HG03378 (cell line): Measurements from ENCODE around the gene KIRREL3.

Source experiments
- ATAC-seq: cut with Tn5 transposase; IDR thresholded peaks from one replicate; pipeline ENCODE4 v1.9.1; 2021; ENCODE audit warnings: mild to moderate bottlenecking, moderate library complexity; ENCODE audit not compliant: unreplicated experiment

KIRREL3 gene

GRCh38 chr11:126838779-126839178 lies 161.8 kb downstream of the KIRREL3 start:
- no peak for ATAC-seq

- ATAC-seq, result no peak
Observed at GRCh38 chr11:126837581-126837980, 163.0 kb downstream of the KIRREL3 start.

GRCh38 chr11:126834573-126834972 lies 166.0 kb downstream of the KIRREL3 start:
- no peak for ATAC-seq

- no peak for ATAC-seq
Observed at GRCh38 chr11:126834149-126834548, 166.4 kb downstream of the KIRREL3 start.

- no peak for ATAC-seq
Observed at GRCh38 chr11:126833065-126833464, 167.5 kb downstream of the KIRREL3 start.

GRCh38 chr11:126832387-126832786 lies 168.2 kb downstream of the KIRREL3 start:
- no peak for ATAC-seq

GRCh38 chr11:126830216-126830806 lies 170.3 kb downstream of the KIRREL3 start:
- no peak for ATAC-seq

GRCh38 chr11:126829716-126830115 lies 170.9 kb downstream of the KIRREL3 start:
- no peak for ATAC-seq

GRCh38 chr11:126824035-126824607 lies 176.4 kb downstream of the KIRREL3 start:
- ATAC-seq, result no peak

GRCh38 chr11:126823274-126823673 lies 177.3 kb downstream of the KIRREL3 start:
- no peak for ATAC-seq

- no peak for ATAC-seq
Observed at GRCh38 chr11:126821827-126822226, 178.7 kb downstream of the KIRREL3 start.

- ATAC-seq, result no peak
Observed at GRCh38 chr11:126819194-126819593, 181.4 kb downstream of the KIRREL3 start.

- ATAC-seq, result no peak
Observed at GRCh38 chr11:126817523-126818450, 182.8 kb downstream of the KIRREL3 start.

GRCh38 chr11:126817096-126817495 lies 183.5 kb downstream of the KIRREL3 start:
- no peak for ATAC-seq

- no peak for ATAC-seq
Observed at GRCh38 chr11:126816645-126817044, 183.9 kb downstream of the KIRREL3 start.

GRCh38 chr11:126815111-126815510 lies 185.5 kb downstream of the KIRREL3 start:
- ATAC-seq, result no peak

- no peak for ATAC-seq
Observed at GRCh38 chr11:126810776-126811175, 189.8 kb downstream of the KIRREL3 start.

GRCh38 chr11:126809514-126810289 lies 190.9 kb downstream of the KIRREL3 start:
- ATAC-seq, result no peak

GRCh38 chr11:126808836-126809235 lies 191.7 kb downstream of the KIRREL3 start:
- no peak for ATAC-seq

GRCh38 chr11:126808296-126808695 lies 192.3 kb downstream of the KIRREL3 start:
- no peak for ATAC-seq

- ATAC-seq, result no peak
Observed at GRCh38 chr11:126805870-126806269, 194.7 kb downstream of the KIRREL3 start.
